GM04503 (cell line): Measurements from ENCODE around the gene GLRX.
"Not testable (repeated sequence)": the region's sequence is repeated elsewhere in the genome, so short reads cannot be mapped to it uniquely, and the experiment has no call there.

Source experiments
- DNase-seq: peaks from one replicate; pipeline ENCODE4 v3.0.0-alpha.2; 2012; ENCODE audit warnings: low read depth

The GLRX gene

DNA sequence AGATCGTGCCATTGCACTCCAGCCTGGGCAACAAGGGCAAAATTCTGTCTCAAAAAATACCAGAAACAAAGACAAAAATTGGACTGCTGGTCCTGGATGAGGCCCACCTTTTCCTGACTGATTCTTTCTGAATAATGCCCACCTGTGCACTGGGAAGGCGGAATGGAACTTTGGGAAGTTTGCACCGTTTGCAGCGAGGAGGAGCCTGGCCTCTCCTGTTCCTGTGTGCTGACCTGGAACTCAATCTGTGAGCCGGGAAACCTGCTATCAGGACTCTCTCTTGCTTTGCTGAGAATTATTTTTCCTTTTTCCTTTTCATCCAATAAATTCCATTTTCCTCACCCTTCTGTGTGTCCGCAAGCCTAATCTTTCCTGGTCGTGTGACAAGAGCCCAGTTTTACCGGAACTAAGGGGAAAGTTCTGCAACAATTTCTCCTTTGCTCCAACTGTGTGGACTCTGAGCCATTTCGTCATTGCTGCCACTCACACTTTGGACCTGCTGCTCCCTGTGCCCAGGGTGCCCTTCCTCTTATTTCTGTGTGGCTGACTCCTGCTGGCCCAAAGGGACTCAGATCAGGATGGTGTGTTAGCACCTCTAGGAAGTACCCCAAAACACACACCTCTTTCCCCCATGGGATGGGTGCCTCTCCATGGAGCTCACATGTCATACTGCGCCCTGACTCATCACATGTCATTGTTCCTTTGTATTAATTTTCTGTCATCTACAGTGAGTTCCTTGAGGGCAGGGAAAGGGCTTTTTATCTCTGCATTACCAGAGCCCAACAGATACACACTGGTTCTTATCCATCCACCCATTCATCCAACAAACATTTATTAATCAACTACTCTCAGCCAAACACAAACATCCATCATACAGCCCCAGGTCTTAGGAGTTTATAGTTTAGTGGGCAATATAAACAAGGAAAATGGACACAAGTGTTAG lies 4.7 kb upstream of the GLRX start:
- DNase-seq: no peak

GRCh38 chr5:95825495-95825894 lies 3.0 kb upstream of the GLRX start:
- no peak for DNase-seq

DNA sequence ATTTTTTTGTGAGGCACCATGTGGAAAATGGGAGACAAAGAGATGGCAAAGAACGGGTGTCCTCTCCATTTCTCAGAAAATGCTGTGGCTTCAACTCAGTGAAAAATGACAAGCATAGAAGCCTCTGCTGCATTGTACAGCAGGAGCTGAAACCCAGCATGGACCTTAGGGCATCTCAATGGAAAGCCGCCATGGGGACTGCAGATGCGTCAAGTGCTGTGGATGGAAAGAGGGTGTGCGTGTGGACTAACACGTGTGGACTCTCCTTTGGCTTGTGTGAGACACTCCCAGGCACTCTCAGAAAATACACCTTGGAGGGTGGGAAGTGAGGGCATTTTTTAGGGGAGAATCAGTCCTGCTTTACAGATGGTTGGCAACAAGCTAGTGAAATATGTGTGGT lies 2.2 kb upstream of the GLRX start:
- no peak for DNase-seq

GRCh38 chr5:95823738-95824609 lies 1.4 kb upstream of the GLRX start:
- DNase-seq: peak; percentile 87

- DNase-seq: no peak
These were observed 752 bp upstream of the GLRX start for GRCh38 chr5:95823218-95823737.

- DNase-seq: no peak
These were observed 434 bp downstream of the GLRX start for GRCh38 chr5:95822043-95822541.

GRCh38 chr5:95821110-95822021 lies 1.2 kb downstream of the GLRX start:
- no peak for DNase-seq

- no peak for DNase-seq
These were observed 4.1 kb downstream of the GLRX start for GRCh38 chr5:95818181-95819147.

GRCh38 chr5:95817430-95817829 lies 5.1 kb downstream of the GLRX start:
- no peak for DNase-seq

DNA sequence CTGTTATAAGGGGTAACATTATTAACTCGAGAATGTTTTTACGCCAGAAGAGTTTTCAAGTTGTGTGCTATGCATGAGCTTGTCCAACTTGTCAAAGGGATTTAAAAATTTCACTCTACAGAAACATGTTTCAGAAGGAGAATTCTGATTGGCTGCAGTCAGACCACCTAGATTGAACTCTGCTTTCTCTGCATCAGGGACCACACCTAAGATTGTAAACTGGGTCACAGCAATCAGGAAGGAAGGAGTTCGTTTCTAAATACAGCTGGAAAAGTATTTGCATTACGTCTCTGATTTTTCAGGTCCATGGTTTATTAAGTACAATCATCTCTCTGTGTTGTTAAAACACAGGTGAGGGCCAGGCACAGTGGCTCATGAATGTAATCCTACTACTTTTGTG lies 5.8 kb downstream of the GLRX start:
- no peak for DNase-seq

DNA sequence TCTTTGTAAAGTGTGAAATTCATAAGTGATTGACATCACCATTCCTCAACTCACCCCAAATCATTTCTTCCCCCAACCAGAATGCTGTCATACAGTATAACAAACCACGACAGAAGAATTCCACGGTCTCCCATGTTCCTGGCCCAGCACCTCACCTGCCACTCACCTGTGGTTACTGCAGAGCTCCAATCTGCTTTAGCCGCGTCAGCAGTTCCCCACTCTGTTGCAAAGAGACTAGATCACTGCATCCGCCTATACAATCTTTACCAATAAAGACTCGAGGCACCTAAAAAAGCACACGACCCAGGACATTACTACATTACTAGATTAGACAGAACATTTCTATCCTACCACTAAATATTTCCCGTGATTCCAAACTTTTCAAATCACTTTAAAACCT lies 6.2 kb downstream of the GLRX start:
- DNase-seq: no peak

- no peak for DNase-seq
These were observed 7.3 kb downstream of the GLRX start for GRCh38 chr5:95815155-95815729.

DNA sequence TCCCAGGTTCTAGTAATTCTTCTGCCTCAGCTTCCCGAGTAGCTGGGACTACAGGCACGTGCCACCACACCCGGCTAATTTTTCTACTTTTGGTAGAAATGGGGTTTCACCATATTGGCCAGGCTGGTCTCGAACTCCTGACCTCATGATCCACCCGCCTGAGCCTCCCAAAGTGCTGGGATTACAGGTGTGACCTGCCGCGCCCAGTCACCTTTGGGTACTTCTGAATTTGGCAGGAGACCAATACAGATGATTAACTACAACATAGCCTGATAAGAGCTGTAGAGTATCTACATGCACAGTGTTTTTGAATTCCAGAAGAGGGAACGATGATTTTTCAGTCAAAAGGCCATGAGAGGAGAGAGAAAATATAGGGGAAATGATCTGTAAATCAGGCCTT lies 9.5 kb downstream of the GLRX start:
- DNase-seq: not testable (repeated sequence)

DNA sequence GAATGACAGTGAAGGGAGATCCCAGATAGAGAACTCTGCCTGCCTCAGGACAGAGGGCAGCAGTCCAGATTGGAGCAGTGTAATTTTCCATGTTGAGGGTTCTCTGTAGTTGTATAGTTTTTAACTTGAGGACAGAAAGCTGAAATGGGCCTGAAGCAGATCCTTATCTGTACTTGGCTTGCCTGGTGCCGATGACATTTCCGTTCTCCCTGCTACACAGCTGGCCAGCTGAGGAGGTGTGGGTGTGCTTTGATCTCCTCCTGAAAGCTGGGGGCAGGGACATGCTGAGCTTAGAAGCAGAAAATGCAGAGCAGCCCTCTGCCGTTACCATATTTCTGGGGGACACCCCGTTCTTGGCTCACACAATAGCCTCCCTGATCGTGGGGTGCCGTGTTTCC lies 10.5 kb downstream of the GLRX start:
- no peak for DNase-seq

DNA sequence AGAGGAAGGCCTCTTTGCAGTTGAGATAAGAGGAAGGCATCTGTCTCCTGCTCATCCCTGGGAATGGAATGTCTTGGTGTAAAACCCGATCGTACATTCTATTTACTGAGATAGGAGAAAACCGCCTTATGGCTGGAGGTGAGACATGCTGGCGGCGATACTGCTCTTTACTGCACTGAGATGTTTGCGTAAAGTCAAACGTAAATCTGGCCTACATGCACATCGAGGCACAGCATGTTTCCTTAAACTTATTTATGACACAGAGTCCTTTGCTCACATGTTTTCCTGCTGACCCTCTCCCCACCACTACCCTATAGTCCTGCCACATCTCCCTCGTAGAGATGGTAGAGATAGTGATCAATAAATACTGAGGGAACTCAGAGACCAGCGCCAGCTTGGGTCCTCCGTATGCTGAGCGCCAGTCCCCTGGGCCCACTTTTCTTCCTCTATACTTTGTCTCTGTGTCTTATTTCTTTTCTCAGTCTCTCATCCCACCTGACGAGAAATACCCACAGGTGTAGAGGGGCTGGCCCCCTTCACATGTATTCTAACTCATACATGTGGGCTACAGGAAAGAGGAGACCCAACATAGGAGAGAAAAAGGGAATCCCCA lies 11.0 kb downstream of the GLRX start:
- not testable (repeated sequence) for DNase-seq

DNA sequence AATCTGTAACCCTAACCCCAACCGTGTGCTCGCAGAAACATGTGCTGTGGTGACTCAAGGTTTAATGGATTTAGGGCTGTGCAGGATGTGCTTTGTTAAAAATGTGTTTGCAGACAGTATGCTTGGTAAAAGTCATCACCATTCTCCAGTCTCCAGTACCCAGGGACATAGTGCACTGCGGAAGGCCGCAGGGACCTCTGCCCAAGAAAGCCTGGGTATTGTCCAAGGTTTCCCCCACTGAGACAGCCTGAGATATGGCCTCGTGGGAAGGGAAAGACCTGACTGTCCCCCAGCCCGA lies 11.5 kb downstream of the GLRX start:
- DNase-seq: not testable (repeated sequence)

DNA sequence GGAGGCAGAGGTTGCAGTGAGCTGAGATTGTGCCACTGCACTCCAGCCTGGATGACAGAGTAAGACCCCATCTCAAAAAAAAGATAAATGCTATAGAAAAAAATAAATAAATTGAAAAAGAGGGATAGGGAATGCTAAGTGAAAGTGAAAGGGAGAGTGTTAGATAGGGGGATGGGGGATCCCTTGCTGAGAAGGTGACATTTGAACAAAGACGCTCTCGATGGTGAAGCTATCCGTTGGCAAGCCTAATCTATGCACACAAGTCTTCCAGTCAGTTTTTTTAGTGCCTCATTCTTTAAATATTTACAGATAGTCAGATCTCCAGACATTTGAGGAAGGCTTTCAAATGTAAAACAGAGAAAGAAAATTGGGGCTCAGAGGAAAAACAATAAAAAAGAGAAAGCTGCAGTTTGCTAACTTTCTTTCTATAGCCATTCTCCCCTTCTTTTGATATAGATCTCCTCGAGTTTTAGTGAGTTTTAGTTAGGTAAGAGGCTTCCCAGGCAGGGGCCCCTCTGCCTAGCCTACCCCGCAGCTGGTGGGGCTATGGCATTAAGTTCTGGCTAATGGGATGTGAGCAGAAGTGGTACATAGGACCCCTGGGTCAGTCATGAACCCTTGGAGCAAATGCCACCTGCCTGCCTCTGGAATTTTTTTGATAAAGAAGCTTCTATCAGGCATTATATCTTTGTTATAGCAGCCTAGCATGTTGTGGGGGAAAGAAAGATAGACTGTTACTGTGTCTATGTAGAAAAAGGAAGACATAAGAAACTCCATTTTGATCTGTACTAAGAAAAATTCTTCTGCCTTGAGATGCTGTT lies 12.0 kb downstream of the GLRX start:
- DNase-seq: no peak

- DNase-seq: no peak
These were observed 13.0 kb downstream of the GLRX start for GRCh38 chr5:95809414-95809960.
